Right forelimb (tissue), 1 donor: ENCODE measurements around the gene AMFR.

Experiments used
- DNase-seq: peaks from one replicate; pipeline ENCODE4 v3.0.0-alpha.2; 2018

AMFR gene

GRCh38 chr16:56360117-56361008 is 65.0 kb downstream of the AMFR start:
- DNase-seq: no peak

GRCh38 chr16:56357765-56358322 is 67.5 kb downstream of the AMFR start:
- peak; percentile 30 for DNase-seq

GRCh38 chr16:56357241-56357764 is 68.0 kb downstream of the AMFR start:
- peak; percentile 51 for DNase-seq

GRCh38 chr16:56356276-56357240 is 68.8 kb downstream of the AMFR start:
- peak; percentile 88 for DNase-seq

GRCh38 chr16:56355786-56356275 is 69.5 kb downstream of the AMFR start:
- no peak for DNase-seq

GRCh38 chr16:56355221-56355620 is 70.1 kb downstream of the AMFR start:
- DNase-seq: peak; percentile 25

GRCh38 chr16:56354746-56355145 is 70.6 kb downstream of the AMFR start:
- DNase-seq: peak; percentile 33

- no peak for DNase-seq
Observed at GRCh38 chr16:56354016-56354415, 71.3 kb downstream of the AMFR start.

- DNase-seq: peak; percentile 31
Observed at GRCh38 chr16:56353054-56353921, 72.1 kb downstream of the AMFR start.

- peak; percentile 32 for DNase-seq
Observed at GRCh38 chr16:56352351-56353053, 72.8 kb downstream of the AMFR start.

GRCh38 chr16:56351481-56351880 is 73.9 kb downstream of the AMFR start:
- no peak for DNase-seq

- DNase-seq: no peak
Observed at GRCh38 chr16:56350491-56351405, 74.6 kb downstream of the AMFR start.

- DNase-seq: no peak
Observed at GRCh38 chr16:56349711-56350161, 75.6 kb downstream of the AMFR start.

- no peak for DNase-seq
Observed at GRCh38 chr16:56349086-56349415, 76.3 kb downstream of the AMFR start.

- DNase-seq: no peak
Observed at GRCh38 chr16:56348168-56349085, 76.9 kb downstream of the AMFR start.

- DNase-seq: no peak
Observed at GRCh38 chr16:56347670-56348069, 77.7 kb downstream of the AMFR start.

GRCh38 chr16:56347166-56347565 is 78.2 kb downstream of the AMFR start:
- no peak for DNase-seq

GRCh38 chr16:56346131-56346890 is 79.0 kb downstream of the AMFR start:
- no peak for DNase-seq
